Heart left ventricle (tissue), 13 donors: ENCODE results near the gene SRGAP3.

Source experiments
- CTCF ChIP-seq, 12 donors: fragments of 200-600 bp; sonication (generic) in 4 of 12; IDR thresholded peaks; one replicate each; pipeline versions ENCODE4 v1.5.0 to v1.8.0; 2018 to 2022; ENCODE audit warnings: antibody characterized with exemption in 12 of 12, mild to moderate bottlenecking in 5 of 12
- POLR2A ChIP-seq, 2 donors: fragments of 450-650 bp; IDR thresholded peaks; one replicate each; pipeline ENCODE4 v1.6.1; 2017; ENCODE audit warnings: antibody characterized with exemption in 2 of 2, mild to moderate bottlenecking in 2 of 2, moderate library complexity in 2 of 2
- donor health status: ischemic (EF 13 %, LVEDD 7.1; RV severe dilation, severe dysfunction).
- donor health status: DM: no; HTN: yes; CAD: no.
- donor health status: DM: no; HTN: no; CAD: no.
- donor health status: ischemic (EF 25% LVEDD 6.9; RV normal size, moderate dysfunction).
- donor health status: ischemic (EF 25% LVEDD 5.7; RV mildly dilated, moderate dysfunction).
- donor health status: ischemic (EF 35%, LVEDD 5.7; RV mildly dilated, moderate dysfunction).
- donor health status: nonischemic (EF 11% LVEDD 7.7; RV severe dilation, severe dysfunction).
- donor health status: DM: yes; HTN: yes; CAD: no.
- donor health status: PGD.
- donor health status: ischemic (EF 29% LVEDD 5.4; RV normal size, mild dysfunction).
- donor health status: nonischemic (EF 23%, LVEDD 6.1; RV moderate dilation, normal function).

DNA sequence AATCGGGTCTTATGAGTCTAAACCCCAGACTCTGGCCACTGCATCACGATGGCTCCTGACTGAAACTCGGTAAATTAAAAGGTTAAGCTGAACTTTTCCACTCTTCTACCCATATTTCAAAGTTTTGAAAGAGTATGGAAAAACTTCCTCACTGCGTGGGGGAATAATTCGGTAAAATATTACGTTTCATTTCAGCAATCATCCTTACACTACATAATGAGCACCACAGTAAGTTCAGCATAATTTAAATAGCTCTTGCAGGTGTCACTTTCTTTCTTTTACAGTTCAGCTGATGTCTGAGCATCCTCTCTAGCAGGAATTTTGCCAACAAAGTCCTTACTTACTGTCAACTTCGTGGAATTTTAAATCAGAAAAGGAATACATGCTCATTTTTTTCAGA, 17.5 kb downstream of the SRGAP3 start:
- TF ChIP-seq CTCF (IDR thresholded peaks at IDR 0.05) (no peak), POLR2A (IDR thresholded peaks at IDR 0.05) (no peak)
